ENCODE results near the gene BAG3.
"Not testable (repeated sequence)": the region's sequence is repeated elsewhere in the genome, so short reads cannot be mapped to it uniquely, and the experiment has no call there.

Gene BAG3

GRCh38 chr10:119637631-119638030 lies 13.5 kb upstream of the BAG3 start:
- in situ Hi-C loops (cut with MboI; ENCODE audit: low sequenced_read_pairs): no loop called here

GRCh38 chr10:119638982-119639381 lies 12.2 kb upstream of the BAG3 start:
- in situ Hi-C loops (cut with MboI; ENCODE audit: low sequenced_read_pairs): no loop called here

- in situ Hi-C loops (cut with MboI; ENCODE audit: low sequenced_read_pairs): no loop called here
Observed at GRCh38 chr10:119640384-119640783, 10.8 kb upstream of the BAG3 start.

DNA sequence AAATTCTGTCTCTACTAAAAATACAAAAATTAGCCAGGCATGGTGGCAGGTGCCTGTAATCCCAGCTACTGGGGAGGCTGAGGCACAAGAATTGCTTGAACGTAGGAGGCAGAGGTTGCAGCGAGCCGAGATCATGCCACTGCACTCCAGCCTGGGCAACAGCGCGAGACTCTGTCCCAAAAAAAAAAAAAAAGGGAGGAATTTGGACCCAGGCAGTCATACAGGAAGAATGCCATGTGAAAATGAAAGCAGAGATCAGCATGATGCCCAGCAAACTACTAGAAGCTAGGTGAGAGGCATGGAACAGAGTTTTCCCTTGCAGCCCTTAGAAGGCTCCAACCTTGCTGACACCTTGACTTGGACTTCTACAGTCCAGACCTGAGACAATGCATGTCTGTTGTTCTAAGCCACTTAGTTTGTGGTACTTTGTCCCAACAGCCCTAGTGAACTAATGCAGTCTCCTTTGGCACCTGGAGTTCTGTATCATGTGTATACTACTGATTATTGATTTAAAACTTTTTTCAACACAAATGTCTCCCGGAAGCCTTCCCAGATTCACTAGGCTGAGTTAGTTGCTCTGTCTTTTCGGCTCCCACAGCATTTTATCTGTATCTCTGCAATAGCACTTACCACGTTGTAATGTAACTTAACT lies 10.2 kb upstream of the BAG3 start:
- in situ Hi-C loops (cut with MboI; ENCODE audit: low sequenced_read_pairs): no loop called here

DNA sequence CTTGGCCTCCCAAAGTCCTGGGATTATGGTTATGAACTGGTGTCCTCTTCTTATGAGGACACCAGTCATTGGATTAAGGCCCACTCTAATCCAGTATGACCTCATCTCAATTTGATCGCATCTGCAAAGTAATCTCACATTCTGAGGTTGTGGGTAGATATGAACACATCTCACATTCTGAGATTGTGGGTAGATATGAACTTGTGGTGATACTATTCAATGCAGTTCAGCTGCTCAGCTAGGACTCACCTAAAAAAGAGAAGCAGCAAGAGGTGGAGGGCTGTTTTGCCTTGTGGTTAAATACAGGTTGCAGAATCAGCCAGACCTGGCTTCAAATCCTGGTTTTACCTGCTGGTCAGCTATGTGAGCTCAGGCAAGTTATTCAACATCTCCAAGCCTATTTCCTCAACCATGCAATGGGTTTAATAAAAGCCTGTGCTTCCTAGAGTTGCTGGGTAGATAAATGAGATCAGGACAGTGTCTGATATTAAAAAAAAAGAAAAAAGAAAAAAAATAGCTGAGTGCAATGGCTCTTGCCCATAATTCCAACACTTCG lies 8.5 kb upstream of the BAG3 start:
- in situ Hi-C loops (cut with MboI; ENCODE audit: low sequenced_read_pairs): no loop called here

GRCh38 chr10:119643306-119644204 lies 7.6 kb upstream of the BAG3 start:
- in situ Hi-C loops (cut with MboI; ENCODE audit: low sequenced_read_pairs): no loop called here

- in situ Hi-C loops (cut with MboI; ENCODE audit: low sequenced_read_pairs): no loop called here
Observed at GRCh38 chr10:119644205-119644814, 6.9 kb upstream of the BAG3 start.

GRCh38 chr10:119644994-119645393 lies 6.2 kb upstream of the BAG3 start:
- in situ Hi-C loops (cut with MboI; ENCODE audit: low sequenced_read_pairs): no loop called here

DNA sequence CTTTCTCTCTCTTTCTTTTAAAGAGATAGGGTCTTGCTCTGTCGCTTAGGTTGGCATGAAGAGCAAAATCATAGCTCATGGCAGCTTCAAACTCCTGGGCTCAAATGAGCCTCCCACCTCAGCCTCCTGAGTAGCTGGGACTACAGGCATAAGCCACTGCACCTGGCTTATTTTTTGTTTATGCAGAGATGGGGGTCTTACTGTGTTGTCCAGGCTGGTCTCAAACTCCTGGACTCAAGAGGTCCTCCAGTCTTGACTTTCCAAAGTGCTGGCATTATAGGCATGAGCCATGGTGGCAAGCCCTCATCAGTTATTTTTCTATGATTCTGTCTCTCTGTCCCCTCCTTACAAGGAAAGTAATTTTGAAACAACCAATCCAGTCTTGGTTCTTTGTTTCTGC lies 1.1 kb upstream of the BAG3 start:
- in situ Hi-C loops (cut with MboI; ENCODE audit: low sequenced_read_pairs): no loop called here

GRCh38 chr10:119651514-119652360 lies 557 bp downstream of the BAG3 start:
- in situ Hi-C loops (cut with MboI; ENCODE audit: low sequenced_read_pairs): no loop called here

DNA sequence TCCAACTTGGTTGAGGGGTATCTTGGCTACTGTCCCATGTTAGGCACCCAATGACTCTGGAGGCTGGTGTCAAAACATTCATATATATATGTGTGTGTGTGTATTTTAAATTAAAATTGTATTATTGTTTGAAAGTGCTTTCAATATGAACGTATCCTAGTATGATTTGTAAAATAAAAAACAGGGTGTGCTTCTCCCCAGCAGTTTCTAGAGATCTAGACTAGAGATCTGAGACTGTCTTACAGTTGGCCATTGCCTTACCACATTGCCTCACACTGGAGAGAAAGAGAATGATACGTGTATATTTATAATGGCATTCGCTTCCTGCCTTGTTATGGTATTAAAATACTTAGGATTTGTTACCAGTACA lies 1.2 kb downstream of the BAG3 start:
- in situ Hi-C loops (cut with MboI; ENCODE audit: low sequenced_read_pairs): no loop called here

DNA sequence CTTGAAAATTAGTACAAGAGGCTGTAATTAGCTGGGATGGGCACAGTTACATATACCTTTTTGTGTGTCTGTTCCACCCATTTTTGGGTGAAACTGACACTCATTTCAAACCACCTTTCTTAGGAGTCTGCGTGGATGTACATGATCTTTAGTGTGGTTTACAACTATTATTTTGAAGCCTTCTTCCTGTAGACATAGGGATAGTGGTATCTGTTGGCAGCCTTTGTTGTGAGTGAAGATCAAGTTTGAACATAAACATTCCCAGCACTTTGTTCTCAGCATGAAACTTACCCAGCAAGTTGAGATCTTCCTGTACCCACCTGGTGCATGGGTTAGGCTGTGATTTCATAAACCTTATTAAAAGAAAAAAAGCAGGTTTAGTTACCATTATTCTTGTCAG lies 2.0 kb downstream of the BAG3 start:
- in situ Hi-C loops (cut with MboI; ENCODE audit: low sequenced_read_pairs): no loop called here

DNA sequence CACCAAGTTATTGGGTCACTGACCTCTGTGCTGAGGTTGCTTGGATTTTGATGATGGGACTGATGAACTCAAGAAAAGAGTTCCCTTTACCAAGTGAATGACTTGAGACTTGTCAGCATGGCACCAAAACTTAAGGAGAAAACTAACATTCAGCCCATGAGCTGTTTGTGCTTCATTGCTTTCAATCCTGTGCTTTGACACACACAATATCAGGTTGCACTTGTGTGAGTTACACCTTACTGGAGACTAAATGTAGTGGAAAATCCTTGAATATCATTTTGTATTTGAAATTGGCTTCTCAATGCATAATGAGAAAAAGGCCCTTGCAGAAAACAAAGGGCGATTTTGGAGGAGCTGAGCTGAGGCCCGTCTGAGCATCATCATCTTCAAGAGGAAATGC lies 2.7 kb downstream of the BAG3 start:
- in situ Hi-C loops (cut with MboI; ENCODE audit: low sequenced_read_pairs): no loop called here

GRCh38 chr10:119654540-119654939 lies 3.4 kb downstream of the BAG3 start:
- in situ Hi-C loops (cut with MboI; ENCODE audit: low sequenced_read_pairs): no loop called here

- in situ Hi-C loops (cut with MboI; ENCODE audit: low sequenced_read_pairs): no loop called here
Observed at GRCh38 chr10:119655566-119656001, 4.4 kb downstream of the BAG3 start.

DNA sequence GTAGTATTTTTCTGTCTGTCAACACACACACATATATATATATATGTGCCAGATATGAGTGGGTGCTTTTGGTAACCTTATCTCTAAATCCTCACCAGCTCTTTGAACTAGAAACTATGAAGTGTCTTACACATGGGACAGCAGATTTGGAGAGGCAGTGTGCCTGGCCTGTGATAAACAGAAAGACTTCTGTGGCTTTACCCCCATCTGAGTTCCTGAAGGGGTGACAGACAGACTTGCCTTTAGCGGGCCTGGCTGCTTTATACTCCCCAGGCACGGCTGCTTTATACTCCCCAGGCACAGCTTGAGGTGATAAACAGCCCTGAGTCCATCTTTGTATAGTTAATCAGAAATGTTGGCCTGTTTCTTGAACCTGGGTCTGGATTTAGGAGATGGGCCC lies 5.6 kb downstream of the BAG3 start:
- in situ Hi-C loops (cut with MboI; ENCODE audit: low sequenced_read_pairs): no loop called here

- in situ Hi-C loops (cut with MboI; ENCODE audit: low sequenced_read_pairs): no loop called here
Observed at GRCh38 chr10:119657725-119658124, 6.5 kb downstream of the BAG3 start.

DNA sequence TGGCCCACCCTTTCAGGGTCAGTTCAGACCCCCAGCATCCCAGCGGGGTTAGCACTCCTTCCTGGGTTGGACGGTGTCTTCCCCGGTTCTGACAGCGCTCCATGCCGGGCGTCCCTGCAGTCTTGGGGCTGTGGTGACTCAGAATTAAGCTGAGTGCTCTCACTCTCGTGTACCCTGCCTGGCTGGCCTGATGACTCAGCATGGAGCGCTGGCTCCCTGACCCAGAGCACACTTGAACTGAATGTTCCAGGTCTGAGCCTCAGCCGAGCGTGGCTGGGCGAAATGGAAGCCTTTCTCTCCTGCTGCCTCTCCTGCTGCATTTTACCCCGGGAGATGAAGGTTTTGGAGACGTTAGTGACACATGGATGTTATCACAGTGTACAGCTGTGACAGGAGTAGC lies 7.1 kb downstream of the BAG3 start:
- in situ Hi-C loops (cut with MboI; ENCODE audit: low sequenced_read_pairs): no loop called here

- in situ Hi-C loops (cut with MboI; ENCODE audit: low sequenced_read_pairs): no loop called here
Observed at GRCh38 chr10:119659951-119660350, 8.8 kb downstream of the BAG3 start.

- in situ Hi-C loops (cut with MboI; ENCODE audit: low sequenced_read_pairs): not testable (repeated sequence)
Observed at GRCh38 chr10:119662076-119662605, 11.0 kb downstream of the BAG3 start.
